SK-MEL-5 (cell line): ENCODE measurements around the gene PGPEP1. TPM values are rescaled to one million over a fixed set of nuclear protein-coding genes. Genes with fewer than 3 reads are reported as not detected.

Source experiments
- DNase-seq: peaks from one replicate; pipeline ENCODE4 v3.0.0-alpha.2; 2016; ENCODE audit warnings: low read depth, low spot score
- in situ Hi-C: cut with HindIII; loops from 2 replicates; pipeline ENCODE4 v1.10.0; 2016; ENCODE audit warnings: low sequenced_read_pairs, high pct_unique_total_duplicates, low pct_unique_long_range_greater_than_20kb
- total RNA-seq: library from RNA; depleted of rRNA; stranded (reverse); fragments of >200 nt; shearing (Covaris generic); gene quantifications from 2 replicates; pipeline ENCODE4 v1.2.3, GENCODE V29; 2014

PGPEP1 gene
- total RNA-seq, 1 experiment from 2014 or later: 8.1 TPM

DNA sequence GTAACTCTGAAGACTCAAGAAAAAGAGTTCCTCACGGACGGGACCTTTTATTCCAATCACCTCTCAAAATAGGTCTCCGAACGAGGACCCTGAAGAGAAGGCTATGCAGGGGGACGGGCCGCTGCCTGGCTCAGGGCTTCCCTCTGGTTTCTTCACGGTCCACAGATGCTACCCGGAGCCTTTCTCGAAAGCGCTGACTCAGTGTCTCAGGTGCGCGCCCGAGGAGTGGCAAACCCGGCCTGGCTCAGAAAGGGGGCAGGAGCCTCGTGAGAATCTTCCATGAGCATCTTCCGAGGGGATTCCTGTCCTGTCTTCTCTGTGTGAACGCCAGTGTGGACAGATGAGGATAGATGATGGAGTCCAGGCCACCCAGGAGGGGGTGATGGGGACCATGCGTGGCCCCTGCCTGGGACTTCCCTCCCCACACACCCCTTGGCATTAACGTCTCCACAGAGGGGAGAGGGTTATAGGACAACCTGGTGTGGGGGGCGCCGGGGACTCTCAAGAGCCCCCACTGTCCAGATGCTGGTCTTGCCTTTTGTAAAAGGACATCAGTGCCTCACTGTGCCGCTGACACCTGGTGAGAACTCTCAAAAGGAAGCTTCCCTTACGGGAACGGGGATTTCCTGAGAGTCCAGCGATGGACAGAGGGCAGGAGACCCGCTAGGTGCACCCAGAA lies 34.0 kb upstream of the PGPEP1 start:
- in situ Hi-C loops: no loop called here

DNA sequence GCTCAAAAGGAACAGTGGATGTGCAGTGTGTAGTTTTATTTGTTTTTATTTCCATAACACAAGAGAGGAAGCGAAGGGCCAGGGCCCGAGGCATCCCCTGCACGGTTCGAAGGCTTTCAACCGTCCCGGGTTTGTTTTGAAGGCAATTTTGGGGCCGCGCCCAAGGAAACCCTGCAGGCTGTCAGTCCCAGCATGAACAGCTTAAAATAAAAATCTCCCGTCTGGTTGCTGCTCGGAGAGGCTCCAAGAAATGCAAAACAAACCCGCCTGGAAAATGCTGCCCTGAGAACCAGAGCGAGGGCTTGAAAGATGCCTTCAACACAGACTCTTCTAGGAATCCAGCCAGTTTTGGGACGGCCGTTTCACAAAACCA lies 33.5 kb upstream of the PGPEP1 start:
- in situ Hi-C loops: no loop called here
- no peak for DNase-seq

More for the DNA sequence above, 34.0 kb upstream of the PGPEP1 start:
- no peak for DNase-seq

DNA sequence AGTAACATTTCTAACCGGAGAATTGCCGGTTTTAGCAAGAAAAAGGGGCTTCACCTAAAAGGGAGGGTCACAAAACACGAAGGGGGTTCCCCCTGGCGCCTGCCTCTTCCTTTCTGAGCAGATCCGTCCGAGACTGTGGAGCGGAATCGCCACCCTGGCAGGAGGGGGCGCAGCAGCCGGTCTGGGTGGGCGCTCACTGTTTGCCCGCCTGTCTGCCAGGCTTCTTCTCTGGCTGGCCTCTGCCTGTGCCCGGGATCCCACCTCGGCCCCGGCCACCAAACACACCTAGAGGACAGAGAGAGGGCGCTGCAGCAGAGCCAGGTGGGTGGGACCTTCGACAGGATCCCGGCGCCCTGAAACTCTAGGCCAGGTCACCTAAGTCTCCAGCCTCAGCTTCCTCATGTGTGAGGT lies 33.1 kb upstream of the PGPEP1 start:
- DNase-seq: no peak
- in situ Hi-C loops: no loop called here

DNA sequence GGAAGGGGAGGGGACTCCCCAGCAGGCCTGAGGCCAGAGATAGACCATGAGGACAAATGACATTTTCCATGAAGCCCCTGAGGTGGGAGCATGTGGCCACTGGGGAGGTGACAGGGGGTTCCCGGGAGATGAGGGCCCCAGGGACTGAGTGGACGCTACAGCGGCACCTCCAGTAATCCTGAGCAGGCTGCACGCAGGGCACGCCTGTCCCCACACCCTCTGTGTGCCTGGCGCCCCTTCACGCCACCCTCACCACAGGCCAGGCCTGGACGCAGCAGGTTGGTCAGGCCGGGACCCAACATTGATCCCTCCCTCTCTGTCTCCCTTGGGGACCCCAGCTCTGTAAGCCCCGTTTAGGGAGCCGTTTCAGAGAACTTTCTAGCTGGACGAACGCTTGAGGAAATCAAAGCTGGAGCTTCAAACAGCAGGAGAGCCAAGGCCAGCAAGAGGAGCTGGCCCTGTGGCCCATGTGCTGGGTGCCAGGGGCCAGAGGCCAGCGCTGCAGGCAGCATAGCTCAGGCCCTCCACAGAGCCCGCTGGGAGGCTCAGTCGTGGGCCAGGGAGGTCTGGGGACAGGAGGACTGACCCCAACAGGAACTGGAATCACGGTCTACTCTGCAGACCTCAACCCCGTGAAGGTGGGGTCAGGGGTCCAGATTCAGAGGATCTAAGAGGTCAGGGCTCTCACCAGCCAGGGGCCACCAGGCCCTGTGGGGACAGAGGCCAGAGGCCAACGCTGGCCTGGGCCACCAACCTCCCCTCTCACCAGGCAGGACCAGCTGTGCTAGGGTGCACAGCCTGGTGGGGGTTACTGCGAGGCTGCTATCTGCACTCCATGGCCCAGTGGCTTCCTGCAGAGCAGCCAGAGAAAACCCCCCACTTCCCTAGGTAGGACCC lies 32.1 kb upstream of the PGPEP1 start:
- in situ Hi-C loops: no loop called here
- DNase-seq: no peak

DNA sequence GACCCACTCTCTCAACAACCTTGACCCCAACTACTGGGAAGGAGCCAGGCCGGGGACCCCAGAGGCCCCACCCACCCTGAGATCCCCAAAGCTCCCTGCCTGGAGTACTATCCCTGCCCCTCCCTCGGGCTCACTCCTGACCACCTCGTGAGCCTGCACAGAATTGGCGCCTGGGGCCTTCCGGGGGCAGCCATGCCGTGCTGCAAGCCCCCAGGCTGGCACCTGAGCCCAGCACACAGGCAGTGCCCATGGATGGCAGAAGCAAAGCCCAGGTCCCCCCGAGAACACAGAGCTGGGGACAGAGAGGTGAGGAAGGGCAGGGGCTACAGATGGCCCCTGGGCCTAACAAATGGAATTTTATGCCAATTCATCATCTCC lies 31.5 kb upstream of the PGPEP1 start:
- DNase-seq: no peak
- in situ Hi-C loops: no loop called here

DNA sequence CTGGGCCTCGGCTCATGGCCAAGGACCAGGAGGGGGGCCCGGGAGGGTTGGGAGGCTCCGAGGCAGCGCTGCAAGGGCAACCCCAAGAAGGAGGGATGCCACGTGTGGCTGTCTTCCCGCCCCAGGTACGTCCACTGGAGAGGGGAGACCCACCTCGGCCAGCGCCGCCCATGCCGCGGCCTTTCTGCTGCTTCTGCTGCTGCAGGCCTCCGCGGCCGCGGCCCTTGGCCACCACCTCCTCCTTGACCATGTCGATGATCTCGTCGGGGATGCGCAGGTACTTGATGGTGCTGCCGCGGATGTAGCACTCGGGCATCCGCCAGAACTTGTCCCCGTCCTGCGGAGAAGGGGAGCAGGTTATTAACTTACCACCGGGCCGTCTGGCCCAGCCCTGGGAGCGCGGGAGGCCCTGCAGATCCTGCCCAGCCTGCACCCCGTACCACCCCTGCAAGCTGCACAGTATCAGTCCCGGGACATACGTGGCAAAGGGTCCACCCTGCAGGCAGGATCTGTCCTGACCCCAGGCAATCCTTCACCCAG lies 30.8 kb upstream of the PGPEP1 start:
- in situ Hi-C loops: no loop called here
- DNase-seq: no peak

DNA sequence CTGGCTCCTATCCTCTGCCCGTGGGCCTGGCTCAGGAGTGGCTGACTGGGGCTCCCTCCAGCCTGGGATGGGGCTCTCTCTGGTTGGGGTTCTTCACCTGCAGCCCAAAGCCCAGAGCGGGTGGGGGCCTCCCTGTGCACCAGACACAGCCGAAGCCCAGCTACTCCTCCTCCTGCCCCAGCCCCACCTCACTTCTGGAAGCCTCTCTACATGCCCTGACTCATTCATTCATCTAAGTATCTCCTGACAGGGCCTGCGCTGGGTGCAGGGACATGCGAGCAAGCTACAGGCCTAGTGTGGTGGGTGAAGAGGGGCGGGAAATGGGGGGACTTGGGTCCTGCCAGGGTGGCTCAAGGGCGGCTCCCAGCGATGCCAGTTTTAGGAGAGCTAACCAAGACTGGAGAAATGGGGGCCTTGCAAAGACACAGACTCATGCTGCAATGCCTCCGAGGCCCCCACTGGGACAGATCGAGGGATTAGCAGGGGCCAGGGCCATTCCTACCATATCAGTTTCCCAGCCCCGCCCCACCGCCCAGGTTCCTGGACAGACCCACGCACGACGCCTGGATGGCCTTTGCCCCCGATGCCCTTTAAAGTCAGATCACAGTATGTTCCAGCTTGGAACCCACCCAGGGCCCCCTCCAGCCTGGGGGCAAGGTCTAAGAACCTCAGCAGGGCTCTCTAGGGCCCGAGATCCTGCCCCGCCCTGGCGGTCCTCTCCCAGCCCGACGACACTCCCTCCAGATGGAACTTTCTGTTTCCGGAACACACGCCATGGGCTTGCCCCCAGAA lies 30.1 kb upstream of the PGPEP1 start:
- in situ Hi-C loops: no loop called here
- DNase-seq: no peak

DNA sequence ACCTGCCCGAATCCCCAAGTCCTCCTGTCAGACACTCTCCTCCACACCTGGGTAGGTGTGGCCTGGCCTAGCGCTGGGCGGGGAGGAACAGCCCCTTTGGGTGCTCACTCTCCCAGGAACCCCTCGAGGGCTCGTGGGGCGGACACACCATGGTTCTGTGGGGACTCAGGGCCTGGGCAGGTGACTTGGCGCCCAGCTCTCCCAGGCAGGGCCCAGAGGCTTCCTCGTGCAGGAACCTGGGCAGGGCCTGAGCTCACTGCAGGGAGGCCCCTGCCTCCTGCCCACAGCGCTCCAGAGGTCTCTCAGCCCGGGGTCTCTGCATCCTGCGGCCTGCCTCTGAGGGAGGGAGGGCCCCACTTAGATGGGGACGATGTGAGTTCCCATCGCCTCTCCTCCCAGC lies 29.4 kb upstream of the PGPEP1 start:
- DNase-seq: no peak
- in situ Hi-C loops: no loop called here

DNA sequence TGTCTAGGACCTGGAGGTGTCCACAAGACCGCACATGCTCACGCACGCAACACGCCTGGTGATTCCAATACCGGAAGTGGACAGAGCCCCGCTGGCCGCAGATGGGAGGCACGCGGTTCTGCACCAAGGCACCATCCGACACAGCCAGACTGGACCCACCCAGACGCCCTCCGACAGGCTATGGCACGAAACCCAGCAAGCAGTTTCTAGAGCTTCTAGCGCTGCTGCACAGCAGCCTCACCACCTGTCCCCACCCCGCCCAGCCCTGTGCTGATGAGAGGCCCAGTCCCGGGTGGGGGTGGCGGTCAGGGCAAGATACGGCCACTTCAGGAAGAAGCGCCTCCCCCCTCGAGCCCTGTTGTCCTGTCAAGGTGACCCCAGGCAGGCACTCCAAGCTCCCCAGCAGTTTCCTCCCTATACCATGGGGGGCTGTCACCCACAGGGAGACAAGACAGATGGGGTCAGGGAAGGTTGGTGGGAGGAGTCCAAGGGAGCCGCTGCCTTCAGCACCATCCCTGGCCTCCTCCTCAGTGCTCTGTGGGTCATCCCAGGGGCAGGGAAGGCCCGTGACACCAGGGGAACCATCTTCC lies 28.8 kb upstream of the PGPEP1 start:
- in situ Hi-C loops: no loop called here

DNA sequence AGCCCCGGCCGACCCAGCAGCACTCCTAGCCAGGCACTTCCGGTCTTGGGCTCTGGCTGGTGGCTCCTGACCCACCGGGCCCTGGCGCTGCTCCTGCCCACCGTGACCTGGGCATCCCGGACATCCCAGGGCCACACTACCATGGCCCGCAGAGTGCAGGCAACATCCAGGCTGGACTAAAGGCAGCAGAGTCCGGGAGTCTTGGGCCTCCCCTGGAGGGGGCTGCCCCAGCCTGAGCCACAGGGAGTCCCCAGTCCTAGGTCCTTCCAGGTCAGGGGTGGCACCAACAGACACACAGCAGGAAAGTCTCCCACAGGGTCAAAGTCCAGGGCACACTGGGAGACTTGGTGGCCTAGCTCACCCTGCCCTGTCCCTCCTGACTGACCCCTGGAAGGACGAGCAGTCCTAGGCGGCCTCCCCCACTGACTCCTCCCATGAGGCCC lies 28.3 kb upstream of the PGPEP1 start:
- in situ Hi-C loops: no loop called here
- DNase-seq: no peak

More for the DNA sequence above, 28.8 kb upstream of the PGPEP1 start:
- no peak for DNase-seq

DNA sequence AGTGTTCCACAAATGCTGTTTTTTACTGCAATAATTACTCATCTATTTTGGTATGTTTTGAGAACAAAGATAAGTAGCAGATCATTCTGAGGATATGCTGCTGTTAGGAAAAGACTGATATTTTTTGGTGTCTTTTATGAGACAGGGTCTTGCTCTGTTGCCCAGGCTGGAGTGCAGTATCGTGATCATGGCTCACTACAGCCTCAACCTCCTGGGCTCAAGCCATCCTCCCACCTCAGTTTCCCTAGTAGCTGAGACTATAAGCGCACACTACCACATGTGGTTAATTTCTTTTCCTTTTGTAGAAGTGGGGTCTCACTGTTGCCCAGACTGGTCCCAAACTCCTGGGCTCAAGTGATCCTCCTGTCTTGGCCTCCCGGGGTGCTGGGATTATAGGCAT lies 27.0 kb upstream of the PGPEP1 start:
- in situ Hi-C loops: no loop called here
- DNase-seq: no peak

DNA sequence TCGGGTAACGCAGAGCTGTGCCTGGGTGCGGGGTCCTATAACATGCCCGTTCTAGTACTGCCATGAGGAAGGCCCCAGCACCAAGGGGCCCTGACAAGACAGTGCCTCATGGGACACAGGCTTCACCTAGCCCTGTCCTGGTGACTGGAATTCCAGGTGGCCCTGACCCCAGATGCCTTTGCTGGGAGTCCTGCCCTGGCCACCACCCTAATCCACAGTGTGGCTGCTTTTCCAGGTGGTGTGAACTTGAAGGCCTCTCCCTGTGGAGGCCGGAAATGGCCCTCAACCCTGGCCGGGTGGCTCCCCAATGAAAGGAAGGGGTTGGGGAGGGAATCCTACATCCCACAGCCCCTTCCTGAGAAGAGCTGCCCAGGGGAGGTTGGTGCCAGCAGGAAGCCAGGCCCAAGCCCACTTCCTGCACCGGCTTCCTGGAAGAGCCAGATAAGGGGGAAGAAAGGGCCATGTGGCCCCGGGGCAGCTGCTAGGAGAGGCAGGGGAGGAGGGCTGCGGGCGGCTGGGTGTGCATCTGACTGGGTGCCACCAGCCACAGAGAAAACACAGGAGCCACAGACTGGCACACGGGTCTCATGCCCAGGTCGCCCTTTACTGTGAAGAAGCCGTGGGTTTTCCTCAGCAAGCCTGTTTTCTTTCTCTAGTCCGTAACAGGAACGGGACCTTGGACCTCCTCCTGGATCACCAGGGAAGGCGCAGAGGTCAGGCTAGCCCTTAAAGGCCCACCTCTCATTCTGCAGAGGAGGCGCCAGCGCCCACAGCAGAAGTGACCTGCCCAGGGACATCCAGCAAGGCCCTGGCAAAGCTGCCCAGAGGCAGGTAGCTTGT lies 22.2 kb upstream of the PGPEP1 start:
- in situ Hi-C loops: no loop called here
- no peak for DNase-seq

DNA sequence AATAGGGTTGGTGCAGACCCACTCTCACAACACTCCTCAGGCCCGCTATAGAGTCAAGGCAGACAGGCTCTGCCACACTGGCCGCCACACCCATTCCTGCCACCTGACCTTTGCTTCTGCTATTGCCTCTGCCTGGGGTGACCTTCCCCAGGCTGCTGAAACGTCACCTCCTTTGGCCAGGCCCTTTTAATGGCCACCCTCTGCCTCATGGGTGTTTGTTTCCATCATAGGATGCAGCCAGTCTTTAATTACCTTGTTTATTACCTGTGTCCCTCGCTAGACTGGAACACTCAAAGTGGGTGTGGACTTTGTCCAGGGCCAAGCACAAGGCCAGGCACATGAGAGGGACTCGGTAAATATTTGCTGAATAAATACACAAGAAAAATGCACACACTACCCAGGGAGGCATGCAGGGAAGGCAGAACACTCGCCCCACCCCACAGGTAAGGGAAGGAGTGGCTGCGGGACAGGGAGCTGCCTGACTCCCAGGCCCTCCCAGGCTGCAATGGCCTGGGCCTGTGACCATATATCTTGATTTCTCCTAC lies 20.7 kb upstream of the PGPEP1 start:
- in situ Hi-C loops: no loop called here
- no peak for DNase-seq

DNA sequence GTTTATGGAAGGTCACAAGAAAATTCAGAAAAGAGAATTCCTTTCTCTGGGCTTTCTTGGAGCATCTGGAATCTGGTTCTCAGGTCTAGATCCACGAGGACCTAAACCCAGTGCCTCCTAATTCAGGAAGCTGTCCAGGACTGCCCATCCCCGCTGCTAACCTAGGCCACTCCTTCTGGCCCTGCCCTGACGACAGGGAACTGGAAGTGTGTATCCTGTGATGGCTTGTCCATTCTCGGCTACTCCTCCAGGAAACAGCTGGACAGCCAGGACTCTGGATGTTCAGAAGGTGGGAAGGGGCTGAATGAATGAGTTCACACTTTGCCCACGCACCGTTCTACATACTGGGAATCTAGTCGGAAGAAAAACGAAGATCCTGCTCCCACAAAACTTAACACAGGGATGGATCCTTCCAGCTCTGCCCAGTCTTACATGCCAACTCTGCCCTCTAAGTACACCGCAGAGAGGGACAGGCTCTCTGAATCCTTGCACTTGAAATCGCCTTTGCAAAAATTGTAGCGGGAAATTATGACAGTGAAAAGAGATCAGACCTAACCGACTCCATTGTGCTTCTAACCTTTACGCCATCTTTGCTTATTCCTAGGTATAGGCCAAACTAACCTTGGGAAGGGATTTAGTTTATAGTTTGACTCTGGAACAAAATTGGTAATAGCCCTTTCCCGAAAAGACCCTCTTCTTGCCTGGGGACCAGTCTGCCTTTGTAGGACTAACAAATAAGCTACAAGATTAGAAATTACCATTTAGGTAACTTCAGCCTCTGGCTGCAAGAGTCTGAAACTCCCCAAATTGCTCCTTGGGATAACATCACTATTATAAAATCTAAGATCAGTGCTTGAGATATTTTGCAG lies 19.3 kb upstream of the PGPEP1 start:
- no peak for DNase-seq
- in situ Hi-C loops: no loop called here

DNA sequence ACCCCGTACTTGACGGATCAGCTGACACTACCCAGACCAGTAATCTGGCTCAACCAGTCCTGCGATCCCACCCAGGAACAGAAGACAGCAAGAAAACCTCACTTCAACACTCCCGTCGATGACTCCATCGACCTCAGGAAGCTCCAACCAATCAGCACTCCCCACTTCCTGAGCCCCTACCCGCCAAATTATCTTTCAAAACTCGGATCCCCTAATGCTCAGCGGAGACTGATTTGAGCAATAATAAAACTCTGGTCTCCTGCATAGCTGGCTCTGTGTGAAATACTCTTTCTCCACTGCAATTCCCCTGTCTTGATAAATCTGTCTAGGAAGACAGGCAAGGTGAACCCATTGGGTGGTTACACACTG lies 18.7 kb upstream of the PGPEP1 start:
- no peak for DNase-seq
- in situ Hi-C loops: no loop called here

DNA sequence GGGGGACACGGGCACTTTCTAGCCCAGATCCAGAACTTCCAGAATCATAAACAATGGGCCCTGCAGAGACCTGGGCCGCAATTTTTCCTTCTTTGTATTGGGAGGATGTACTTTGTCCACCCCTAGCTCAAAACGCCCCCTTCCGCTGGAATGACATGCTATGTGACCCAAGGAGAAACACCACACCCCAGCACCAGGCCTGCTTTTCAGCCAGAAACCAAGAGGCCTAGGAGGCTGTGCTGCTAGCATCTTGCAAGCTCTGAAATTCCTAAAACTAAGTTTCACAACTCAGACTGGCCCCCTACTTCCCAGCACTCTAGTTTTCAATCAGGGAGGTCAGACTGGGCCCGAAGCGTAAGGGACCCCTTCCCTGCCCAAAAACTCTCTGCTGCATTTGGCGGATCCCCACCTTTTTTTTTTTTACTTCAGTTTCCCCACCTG lies 18.1 kb upstream of the PGPEP1 start:
- DNase-seq: peak; percentile 36
- in situ Hi-C loops: no loop called here
